ENCODE measurements around the gene ASB11.
"Not testable (repeated sequence)": the region's sequence is repeated elsewhere in the genome, so short reads cannot be mapped to it uniquely, and the experiment has no call there.

Gene ASB11

GRCh38 chrX:15311119-15311518, 4.3 kb downstream of the ASB11 start:
- DNase-seq (ENCODE audit: low read depth, low spot score) = no peak
- no CpG with 5 or more reads among the region's 3 CpGs for WGBS (ENCODE audit: insufficient coverage, insufficient read length)
- no peak overlapping the region for H3K4me3 ChIP-seq (ENCODE audit: low read length)
- no peaks in the 10 kb centered on the region for H3K9me3 ChIP-seq (ENCODE audit: control insufficient read depth, insufficient read depth, low read length)
- H3K27ac ChIP-seq (ENCODE audit: low read length) = no peak overlapping the region
- no peaks in the 10 kb centered on the region for H3K27me3 ChIP-seq (ENCODE audit: control insufficient read depth, insufficient read depth, low read length)
- H3K4me1 ChIP-seq (ENCODE audit: control insufficient read depth, insufficient read depth, low read length) = no peaks in the 10 kb centered on the region
- H3K36me3 ChIP-seq (ENCODE audit: control insufficient read depth, insufficient read depth, low read length) = no peaks in the 10 kb centered on the region

- Histone ChIP-seq H3K36me3 (ENCODE audit: control insufficient read depth, insufficient read depth, low read length) (no peaks in the 10 kb centered on the region), H3K27ac (ENCODE audit: low read length) (no peak overlapping the region), H3K4me3 (ENCODE audit: low read length) (no peak overlapping the region), H3K27me3 (ENCODE audit: control insufficient read depth, insufficient read depth, low read length) (no peaks in the 10 kb centered on the region), H3K9me3 (ENCODE audit: control insufficient read depth, insufficient read depth, low read length) (no peaks in the 10 kb centered on the region), H3K4me1 (ENCODE audit: control insufficient read depth, insufficient read depth, low read length) (no peaks in the 10 kb centered on the region)
- no peak for DNase-seq (ENCODE audit: low read depth, low spot score)
- WGBS (ENCODE audit: insufficient coverage, insufficient read length) = no CpG with 5 or more reads among the region's 3 CpGs
Observed at GRCh38 chrX:15310117-15310516, 5.3 kb downstream of the ASB11 start.

DNA sequence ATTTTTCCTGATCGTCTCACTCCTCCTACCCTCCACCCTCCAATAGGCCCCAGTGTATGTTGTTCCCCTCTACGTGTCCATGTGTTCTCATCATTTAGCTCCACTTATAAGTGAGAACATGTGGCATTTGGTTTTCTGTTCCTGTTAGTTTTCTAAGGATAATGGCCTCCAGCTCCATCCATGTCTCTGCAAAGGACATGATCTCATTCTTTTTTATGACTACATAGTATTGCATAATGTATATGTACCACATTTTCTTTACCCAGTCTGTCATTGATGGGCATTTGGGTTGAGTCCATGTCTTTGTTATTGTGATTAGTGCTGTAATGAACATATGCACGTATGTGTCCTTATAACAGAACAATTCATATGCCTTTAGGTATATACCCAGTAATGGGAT, 9.5 kb downstream of the ASB11 start:
- not testable (repeated sequence) for H3K27ac ChIP-seq (ENCODE audit: low read length); H3K9me3 ChIP-seq (ENCODE audit: control insufficient read depth, insufficient read depth, low read length); H3K27me3 ChIP-seq (ENCODE audit: control insufficient read depth, insufficient read depth, low read length); H3K4me3 ChIP-seq (ENCODE audit: low read length); H3K36me3 ChIP-seq (ENCODE audit: control insufficient read depth, insufficient read depth, low read length); H3K4me1 ChIP-seq (ENCODE audit: control insufficient read depth, insufficient read depth, low read length); DNase-seq (ENCODE audit: low read depth, low spot score)
- WGBS (ENCODE audit: insufficient coverage, insufficient read length) = no CpG with 5 or more reads among the region's 3 CpGs

GRCh38 chrX:15301924-15302323, 13.5 kb downstream of the ASB11 start:
- no peaks in the 10 kb centered on the region for H3K27me3 ChIP-seq (ENCODE audit: control insufficient read depth, insufficient read depth, low read length)
- no CpG with 5 or more reads among the region's 4 CpGs for WGBS (ENCODE audit: insufficient coverage, insufficient read length)
- no peak for DNase-seq (ENCODE audit: low read depth, low spot score)
- H3K4me1 ChIP-seq (ENCODE audit: control insufficient read depth, insufficient read depth, low read length) = no peaks in the 10 kb centered on the region
- H3K36me3 ChIP-seq (ENCODE audit: control insufficient read depth, insufficient read depth, low read length) = no peaks in the 10 kb centered on the region
- no peak overlapping the region for H3K27ac ChIP-seq (ENCODE audit: low read length)
- no peak overlapping the region for H3K4me3 ChIP-seq (ENCODE audit: low read length)
- H3K9me3 ChIP-seq (ENCODE audit: control insufficient read depth, insufficient read depth, low read length) = no peaks in the 10 kb centered on the region

- Histone ChIP-seq H3K4me3 (ENCODE audit: low read length) (no peak overlapping the region), H3K4me1 (ENCODE audit: control insufficient read depth, insufficient read depth, low read length) (no peaks in the 10 kb centered on the region), H3K36me3 (ENCODE audit: control insufficient read depth, insufficient read depth, low read length) (no peaks in the 10 kb centered on the region), H3K9me3 (ENCODE audit: control insufficient read depth, insufficient read depth, low read length) (no peaks in the 10 kb centered on the region), H3K27me3 (ENCODE audit: control insufficient read depth, insufficient read depth, low read length) (no peaks in the 10 kb centered on the region), H3K27ac (ENCODE audit: low read length) (no peak overlapping the region)
- WGBS (ENCODE audit: insufficient coverage, insufficient read length) = no CpG with 5 or more reads among the region's 4 CpGs
- no peak for DNase-seq (ENCODE audit: low read depth, low spot score)
Observed at GRCh38 chrX:15299941-15300851, 15.2 kb downstream of the ASB11 start.

DNA sequence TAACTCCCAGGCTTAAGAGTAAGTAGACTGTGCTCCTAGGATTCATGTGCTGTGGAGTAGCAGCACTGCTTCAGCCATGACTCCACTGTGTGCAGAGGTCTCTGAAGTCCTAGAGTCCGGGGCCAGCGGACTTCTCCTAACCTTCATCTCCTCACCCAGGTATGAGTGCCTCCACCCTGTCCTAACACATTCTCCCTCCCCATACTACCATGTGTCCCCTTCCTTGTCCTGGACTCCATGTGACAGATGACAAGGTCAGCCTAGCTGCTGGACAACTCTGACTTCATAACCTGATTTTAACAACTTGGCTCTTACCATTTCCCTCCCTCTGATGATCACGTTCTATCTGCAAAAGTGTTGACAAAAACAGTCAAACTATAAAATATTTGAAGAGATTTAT, 16.7 kb downstream of the ASB11 start:
- WGBS (ENCODE audit: insufficient coverage, insufficient read length) = no CpG with 5 or more reads among the region's 3 CpGs
- H3K36me3 ChIP-seq (ENCODE audit: control insufficient read depth, insufficient read depth, low read length) = no peaks in the 10 kb centered on the region
- no peak overlapping the region for H3K4me3 ChIP-seq (ENCODE audit: low read length)
- DNase-seq (ENCODE audit: low read depth, low spot score) = no peak
- H3K27ac ChIP-seq (ENCODE audit: low read length) = no peak overlapping the region
- H3K27me3 ChIP-seq (ENCODE audit: control insufficient read depth, insufficient read depth, low read length) = no peaks in the 10 kb centered on the region
- H3K4me1 ChIP-seq (ENCODE audit: control insufficient read depth, insufficient read depth, low read length) = no peaks in the 10 kb centered on the region
- H3K9me3 ChIP-seq (ENCODE audit: control insufficient read depth, insufficient read depth, low read length) = no peaks in the 10 kb centered on the region

DNA sequence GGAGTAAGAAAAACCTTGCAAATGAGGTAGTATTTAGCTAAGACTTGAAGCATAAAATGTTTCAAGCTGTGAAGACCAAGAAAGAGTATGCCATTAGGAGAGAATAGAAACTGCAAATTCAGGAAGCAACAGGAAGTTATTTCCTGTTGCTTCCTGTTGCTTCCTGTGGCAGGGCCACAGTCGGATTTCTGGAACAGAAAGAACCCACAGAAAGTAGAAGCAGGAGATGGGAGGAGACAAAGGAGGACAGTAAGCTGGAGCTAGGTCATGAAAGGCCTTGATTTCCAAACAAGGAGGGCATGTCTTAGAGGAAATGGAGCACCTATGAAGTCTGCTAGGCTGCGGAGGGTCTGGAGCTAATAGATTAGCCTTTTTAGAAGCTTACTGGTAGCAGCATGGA, 17.2 kb downstream of the ASB11 start:
- no CpG with 5 or more reads among the region's 2 CpGs for WGBS (ENCODE audit: insufficient coverage, insufficient read length)
- H3K9me3 ChIP-seq (ENCODE audit: control insufficient read depth, insufficient read depth, low read length) = no peaks in the 10 kb centered on the region
- H3K27me3 ChIP-seq (ENCODE audit: control insufficient read depth, insufficient read depth, low read length) = no peaks in the 10 kb centered on the region
- no peaks in the 10 kb centered on the region for H3K36me3 ChIP-seq (ENCODE audit: control insufficient read depth, insufficient read depth, low read length)
- no peak for DNase-seq (ENCODE audit: low read depth, low spot score)
- H3K4me3 ChIP-seq (ENCODE audit: low read length) = no peak overlapping the region
- no peaks in the 10 kb centered on the region for H3K4me1 ChIP-seq (ENCODE audit: control insufficient read depth, insufficient read depth, low read length)
- H3K27ac ChIP-seq (ENCODE audit: low read length) = no peak overlapping the region

DNA sequence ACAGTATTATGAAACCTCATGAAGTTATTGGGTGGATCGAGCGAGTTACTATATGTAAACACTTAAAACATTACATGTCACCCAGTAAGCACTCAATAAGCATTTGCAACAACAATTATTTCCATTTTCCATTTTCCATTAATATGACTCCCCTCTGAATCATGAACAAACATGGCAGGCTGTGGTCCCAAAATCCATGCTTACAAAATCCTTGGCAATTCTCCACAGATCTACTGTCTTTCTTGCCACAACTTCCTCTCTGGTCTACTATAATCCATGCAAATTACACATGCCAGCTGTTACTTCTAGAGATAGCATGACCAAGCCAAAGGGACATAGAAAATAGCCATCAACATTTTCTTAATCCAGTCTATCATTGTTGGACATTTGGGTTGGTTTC, 22.0 kb downstream of the ASB11 start:
- H3K36me3 ChIP-seq (ENCODE audit: control insufficient read depth, insufficient read depth, low read length) = no peaks in the 10 kb centered on the region
- no peaks in the 10 kb centered on the region for H3K27me3 ChIP-seq (ENCODE audit: control insufficient read depth, insufficient read depth, low read length)
- no peak overlapping the region for H3K27ac ChIP-seq (ENCODE audit: low read length)
- no peak for DNase-seq (ENCODE audit: low read depth, low spot score)
- no CpG with 5 or more reads among the region's 2 CpGs for WGBS (ENCODE audit: insufficient coverage, insufficient read length)
- H3K9me3 ChIP-seq (ENCODE audit: control insufficient read depth, insufficient read depth, low read length) = no peaks in the 10 kb centered on the region
- no peak overlapping the region for H3K4me3 ChIP-seq (ENCODE audit: low read length)
- H3K4me1 ChIP-seq (ENCODE audit: control insufficient read depth, insufficient read depth, low read length) = no peaks in the 10 kb centered on the region

DNA sequence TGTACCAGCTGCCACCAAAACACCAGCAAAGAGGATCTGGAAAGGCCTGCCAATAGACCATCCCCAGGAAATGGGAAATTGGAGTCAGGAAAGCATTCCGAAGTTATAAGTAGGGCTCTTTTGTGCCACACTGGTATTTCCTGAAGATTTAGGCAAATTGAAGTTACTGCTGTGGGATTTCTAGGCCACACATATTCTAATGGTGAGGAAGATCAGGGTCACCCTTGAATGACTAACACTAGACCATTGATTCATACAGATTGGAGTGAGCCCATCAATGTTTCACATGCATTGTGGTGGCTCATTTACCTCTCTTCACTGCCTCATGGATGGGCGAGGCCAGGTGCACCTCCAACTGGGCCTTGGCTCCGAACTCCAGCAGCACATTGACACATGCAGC, 22.6 kb downstream of the ASB11 start:
- no peak for DNase-seq (ENCODE audit: low read depth, low spot score)
- Histone ChIP-seq H3K4me1 (ENCODE audit: control insufficient read depth, insufficient read depth, low read length) (no peaks in the 10 kb centered on the region), H3K27ac (ENCODE audit: low read length) (no peak overlapping the region), H3K9me3 (ENCODE audit: control insufficient read depth, insufficient read depth, low read length) (no peaks in the 10 kb centered on the region), H3K4me3 (ENCODE audit: low read length) (no peak overlapping the region), H3K27me3 (ENCODE audit: control insufficient read depth, insufficient read depth, low read length) (no peaks in the 10 kb centered on the region), H3K36me3 (ENCODE audit: control insufficient read depth, insufficient read depth, low read length) (no peaks in the 10 kb centered on the region)
- WGBS (ENCODE audit: insufficient coverage, insufficient read length) = no CpG with 5 or more reads among the region's 3 CpGs

DNA sequence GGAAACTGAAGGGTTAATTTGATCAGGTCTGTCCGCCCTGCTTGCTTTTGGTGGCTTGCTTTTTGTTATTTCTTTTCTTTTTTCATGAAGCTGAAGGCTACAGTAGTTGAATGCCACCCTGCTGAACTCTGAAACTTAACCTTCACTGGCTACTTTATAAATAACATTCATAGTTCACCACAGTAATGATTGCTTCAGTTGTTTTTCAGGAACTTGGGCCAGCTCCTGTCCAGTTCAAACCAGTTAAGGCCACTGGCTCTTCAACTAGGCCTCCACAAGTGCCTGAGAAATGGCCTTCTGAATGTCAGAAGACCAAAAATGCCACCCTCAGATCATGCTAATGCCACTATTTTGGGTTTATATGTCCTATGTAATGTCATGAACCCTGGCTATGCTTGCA, 37.8 kb downstream of the ASB11 start:
- Histone ChIP-seq H3K36me3 (ENCODE audit: control insufficient read depth, insufficient read depth, low read length) (no peaks in the 10 kb centered on the region), H3K4me1 (ENCODE audit: control insufficient read depth, insufficient read depth, low read length) (no peaks in the 10 kb centered on the region), H3K4me3 (ENCODE audit: low read length) (no peak overlapping the region), H3K27me3 (ENCODE audit: control insufficient read depth, insufficient read depth, low read length) (no peaks in the 10 kb centered on the region), H3K27ac (ENCODE audit: low read length) (no peak overlapping the region), H3K9me3 (ENCODE audit: control insufficient read depth, insufficient read depth, low read length) (no peaks in the 10 kb centered on the region)
- DNase-seq (ENCODE audit: low read depth, low spot score) = no peak
- no CpG with 5 or more reads among the region's 1 CpG for WGBS (ENCODE audit: insufficient coverage, insufficient read length)

- Histone ChIP-seq H3K27me3 (ENCODE audit: control insufficient read depth, insufficient read depth, low read length) (no peaks in the 10 kb centered on the region), H3K9me3 (ENCODE audit: control insufficient read depth, insufficient read depth, low read length) (no peaks in the 10 kb centered on the region), H3K4me3 (ENCODE audit: low read length) (no peak overlapping the region), H3K27ac (ENCODE audit: low read length) (no peak overlapping the region), H3K4me1 (ENCODE audit: control insufficient read depth, insufficient read depth, low read length) (no peaks in the 10 kb centered on the region; the same call in 1 of the 2 replicates), H3K36me3 (ENCODE audit: control insufficient read depth, insufficient read depth, low read length) (no peaks in the 10 kb centered on the region)
- no CpG with 5 or more reads among the region's 2 CpGs for WGBS (ENCODE audit: insufficient coverage, insufficient read length)
- DNase-seq (ENCODE audit: low read depth, low spot score) = no peak
Observed at GRCh38 chrX:15274946-15275345, 40.5 kb downstream of the ASB11 start.
